GM10266 (cell line): ENCODE data around the gene FMNL2.

Experiments
- DNase-seq: peaks from one replicate; pipeline ENCODE4 v3.0.0; 2012; ENCODE audit errors: extremely low spot score
- TF ChIP-seq, protein P1 (sequence below): IDR thresholded peaks from 2 replicates; pipeline ENCODE4 v1.5.1; 2012; ENCODE audit warnings: mild to moderate bottlenecking, low read depth; ENCODE audit not compliant: control insufficient read depth, insufficient read depth; ENCODE audit errors: missing control alignments

The FMNL2 gene

DNA sequence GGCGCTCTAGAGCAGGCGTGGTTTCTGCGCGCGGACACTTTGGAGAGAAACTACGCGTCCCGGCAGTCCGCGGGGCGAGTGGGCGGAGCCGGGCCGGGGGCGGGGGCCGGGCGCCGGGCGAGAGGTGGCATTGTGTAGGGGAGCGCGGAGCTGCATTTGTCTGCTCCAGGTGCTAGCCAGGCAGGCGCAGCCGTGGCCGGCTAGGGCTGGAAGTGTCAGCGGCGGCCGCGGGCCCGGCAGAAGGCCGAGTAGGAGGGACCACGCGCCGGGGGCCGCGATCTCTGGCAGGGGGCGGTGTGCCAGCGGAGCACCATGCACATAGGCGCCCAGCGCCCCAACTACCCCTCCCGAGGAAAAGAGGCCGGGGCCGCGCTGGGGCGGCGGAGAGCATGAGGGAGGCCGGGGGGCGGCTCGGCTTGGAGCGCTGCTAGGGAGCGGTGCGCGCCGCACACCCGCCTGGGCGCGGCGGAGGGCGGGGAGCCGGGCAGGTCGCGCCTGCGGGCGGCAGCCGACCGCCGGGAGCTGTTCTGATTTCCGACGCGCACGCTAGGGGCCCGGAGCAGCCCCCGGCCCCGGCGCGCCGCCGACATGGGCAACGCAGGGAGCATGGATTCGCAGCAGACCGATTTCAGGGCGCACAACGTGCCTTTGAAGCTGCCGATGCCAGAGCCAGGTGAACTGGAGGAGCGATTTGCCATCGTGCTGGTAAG lies at the start of gene FMNL2:
Gene FMNL2 (plus strand): TSS at position 159 of the 710 bp plus-strand sequence.
- TF ChIP-seq, protein P1, sequence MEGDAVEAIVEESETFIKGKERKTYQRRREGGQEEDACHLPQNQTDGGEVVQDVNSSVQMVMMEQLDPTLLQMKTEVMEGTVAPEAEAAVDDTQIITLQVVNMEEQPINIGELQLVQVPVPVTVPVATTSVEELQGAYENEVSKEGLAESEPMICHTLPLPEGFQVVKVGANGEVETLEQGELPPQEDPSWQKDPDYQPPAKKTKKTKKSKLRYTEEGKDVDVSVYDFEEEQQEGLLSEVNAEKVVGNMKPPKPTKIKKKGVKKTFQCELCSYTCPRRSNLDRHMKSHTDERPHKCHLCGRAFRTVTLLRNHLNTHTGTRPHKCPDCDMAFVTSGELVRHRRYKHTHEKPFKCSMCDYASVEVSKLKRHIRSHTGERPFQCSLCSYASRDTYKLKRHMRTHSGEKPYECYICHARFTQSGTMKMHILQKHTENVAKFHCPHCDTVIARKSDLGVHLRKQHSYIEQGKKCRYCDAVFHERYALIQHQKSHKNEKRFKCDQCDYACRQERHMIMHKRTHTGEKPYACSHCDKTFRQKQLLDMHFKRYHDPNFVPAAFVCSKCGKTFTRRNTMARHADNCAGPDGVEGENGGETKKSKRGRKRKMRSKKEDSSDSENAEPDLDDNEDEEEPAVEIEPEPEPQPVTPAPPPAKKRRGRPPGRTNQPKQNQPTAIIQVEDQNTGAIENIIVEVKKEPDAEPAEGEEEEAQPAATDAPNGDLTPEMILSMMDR = peak; percentile 4
- peak; percentile 93 for DNase-seq

GRCh38 chr2:152292991-152293390 lies 42.0 kb upstream of the FMNL2 start:
- TF ChIP-seq, protein P1 = no peak

GRCh38 chr2:152297715-152298114 lies 37.3 kb upstream of the FMNL2 start:
- DNase-seq = no peak
- TF ChIP-seq, protein P1 = no peak

More at GRCh38 chr2:152292991-152293390, 42.0 kb upstream of the FMNL2 start:
- no peak for DNase-seq

GRCh38 chr2:152298754-152299153 lies 36.2 kb upstream of the FMNL2 start:
- TF ChIP-seq, protein P1 = no peak
- no peak for DNase-seq

DNA sequence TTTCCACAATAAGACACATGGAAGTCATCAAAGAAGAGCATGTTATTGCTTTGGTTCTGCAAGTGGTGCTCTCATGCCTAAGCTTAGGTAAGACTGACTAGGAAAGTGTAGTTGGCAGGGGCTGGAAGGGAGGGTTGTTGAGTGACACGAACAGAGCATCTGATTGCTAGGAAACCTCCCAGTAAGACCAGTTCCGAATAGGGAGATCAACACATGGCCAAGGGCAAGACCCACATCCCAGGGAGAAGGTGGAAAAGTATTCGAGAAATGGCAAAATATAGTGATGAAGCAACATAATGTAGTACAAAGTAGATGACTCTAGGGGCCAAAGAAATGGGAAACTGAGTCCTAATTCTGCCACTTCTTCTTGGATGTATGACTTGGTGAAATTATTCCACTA lies 33.8 kb upstream of the FMNL2 start:
- TF ChIP-seq, protein P1 = no peak

GRCh38 chr2:152303951-152304350 lies 31.0 kb upstream of the FMNL2 start:
- TF ChIP-seq, protein P1 = no peak
- DNase-seq = no peak

More for the DNA sequence above, 33.8 kb upstream of the FMNL2 start:
- DNase-seq = no peak

DNA sequence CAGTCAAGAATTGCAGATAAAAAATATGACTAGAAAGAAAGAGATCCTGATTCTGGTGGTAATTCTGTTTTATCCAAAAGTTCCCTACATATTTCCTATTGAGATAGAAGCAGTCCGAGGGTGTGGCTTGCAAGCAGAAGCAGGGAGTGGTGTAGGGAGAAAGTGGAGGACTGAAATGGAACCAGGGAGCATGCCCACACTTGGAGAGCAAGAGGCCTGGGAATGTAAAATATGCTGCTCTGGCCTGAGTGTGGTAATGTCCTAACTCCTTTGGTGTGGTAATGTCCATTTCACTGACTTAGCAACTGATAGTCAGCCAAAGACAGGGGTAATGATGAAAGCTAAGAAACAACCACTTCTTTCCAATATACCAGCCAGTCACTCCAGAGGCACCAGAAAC lies 30.1 kb upstream of the FMNL2 start:
- TF ChIP-seq, protein P1 = no peak
- DNase-seq = no peak
